Epidermal melanocyte (primary cell): ENCODE results near the gene ABCA7.

ENCODE experiments used
- DNase-seq: peaks from one replicate; pipeline ENCODE4 v3.0.0; 2011; ENCODE audit warnings: low spot score; ENCODE audit not compliant: insufficient read length

The ABCA7 gene

GRCh38 chr19:1039646-1040475 is at the start of gene ABCA7:
Gene ABCA7 (plus strand): TSS chr19:1040107. CDS start chr19:1041362, 1,255 bp downstream.
- DNase-seq, result peak; percentile 90

- DNase-seq, result no peak
Measured at GRCh38 chr19:990119-990571, 49.8 kb upstream of the ABCA7 start.

- no peak for DNase-seq
Measured at GRCh38 chr19:990746-991145, 49.2 kb upstream of the ABCA7 start.

- no peak for DNase-seq
Measured at GRCh38 chr19:991174-991931, 48.6 kb upstream of the ABCA7 start.

- DNase-seq, result no peak
Measured at GRCh38 chr19:991932-992669, 47.8 kb upstream of the ABCA7 start.

GRCh38 chr19:992670-993055 is 47.2 kb upstream of the ABCA7 start:
- DNase-seq, result no peak

- DNase-seq, result no peak
Measured at GRCh38 chr19:993361-993830, 46.5 kb upstream of the ABCA7 start.

GRCh38 chr19:993831-994393 is 46.0 kb upstream of the ABCA7 start:
- no peak for DNase-seq

GRCh38 chr19:994516-994915 is 45.4 kb upstream of the ABCA7 start:
- no peak for DNase-seq

GRCh38 chr19:995051-995827 is 44.7 kb upstream of the ABCA7 start:
- no peak for DNase-seq

- peak; percentile 67 for DNase-seq
Measured at GRCh38 chr19:996051-996838, 43.7 kb upstream of the ABCA7 start.

GRCh38 chr19:998064-998463 is 41.8 kb upstream of the ABCA7 start:
- DNase-seq, result no peak

GRCh38 chr19:999379-999719 is 40.6 kb upstream of the ABCA7 start:
- no peak for DNase-seq

GRCh38 chr19:1000095-1000494 is 39.8 kb upstream of the ABCA7 start, which contains the start of gene GRIN3B:
Gene GRIN3B (plus strand): TSS chr19:1000419. CDS start chr19:1000438, 19 bp downstream.
- DNase-seq, result peak; percentile 82

GRCh38 chr19:1000591-1001537 is 39.0 kb upstream of the ABCA7 start:
- DNase-seq, result no peak

GRCh38 chr19:1001538-1002166 is 38.3 kb upstream of the ABCA7 start:
- DNase-seq, result peak; percentile 96

GRCh38 chr19:1002600-1002999 is 37.3 kb upstream of the ABCA7 start:
- DNase-seq, result no peak

- DNase-seq, result no peak
Measured at GRCh38 chr19:1003283-1003682, 36.6 kb upstream of the ABCA7 start.
